Measurements from ENCODE around the gene EMILIN2. TPM values are rescaled to one million over a fixed set of nuclear protein-coding genes. Genes with fewer than 3 reads are reported as not detected.

Gene EMILIN2
- total RNA-seq, 1 donor from 2014 or later, result 51.5 TPM

GRCh38 chr18:2823202-2823601 lies 23.6 kb upstream of the EMILIN2 start:
- TF ChIP-seq CTCF (IDR thresholded peaks at IDR 0.05), result no peak
- ATAC-seq (no peak), DNase-seq (no peak)
- Histone ChIP-seq H3K4me1 (no peaks in the 10 kb centered on the region), H3K4me3 (no peak overlapping the region), H3K27ac (no peak overlapping the region), H3K36me3 (no peaks in the 10 kb centered on the region), H3K9me3 (peaks cover 4% of the 10 kb centered on the region), H3K27me3 (ENCODE audit: low read depth) (no peaks in the 10 kb centered on the region)
- intact Hi-C loops (cut with DNase I), result no loop called here

GRCh38 chr18:2823966-2824365 lies 22.8 kb upstream of the EMILIN2 start:
- Histone ChIP-seq H3K27me3 (ENCODE audit: low read depth) (no peaks in the 10 kb centered on the region), H3K4me3 (no peak overlapping the region), H3K4me1 (no peaks in the 10 kb centered on the region), H3K9me3 (no peaks in the 10 kb centered on the region), H3K27ac (no peak overlapping the region), H3K36me3 (no peaks in the 10 kb centered on the region)
- DNase-seq (no peak), ATAC-seq (no peak)
- no peak for TF ChIP-seq CTCF (IDR thresholded peaks at IDR 0.05)
- intact Hi-C loops (cut with DNase I), result no loop called here

- Histone ChIP-seq H3K36me3 (no peaks in the 10 kb centered on the region), H3K27ac (no peak overlapping the region), H3K9me3 (no peaks in the 10 kb centered on the region), H3K4me3 (no peak overlapping the region), H3K4me1 (no peaks in the 10 kb centered on the region), H3K27me3 (ENCODE audit: low read depth) (no peaks in the 10 kb centered on the region)
- ATAC-seq (no peak), DNase-seq (no peak)
- TF ChIP-seq CTCF (IDR thresholded peaks at IDR 0.05), result no peak
- intact Hi-C loops (cut with DNase I), result no loop called here
Observed at GRCh38 chr18:2824865-2825264, 21.9 kb upstream of the EMILIN2 start.

- DNase-seq, result no peak
- no peak for TF ChIP-seq CTCF (IDR thresholded peaks at IDR 0.05)
- Histone ChIP-seq H3K9me3 (no peaks in the 10 kb centered on the region), H3K4me1 (no peaks in the 10 kb centered on the region), H3K4me3 (no peak overlapping the region), H3K27me3 (ENCODE audit: low read depth) (no peaks in the 10 kb centered on the region), H3K36me3 (no peaks in the 10 kb centered on the region), H3K27ac (no peak overlapping the region)
- ATAC-seq, result no peak
- intact Hi-C loops (cut with DNase I), result no loop called here
Observed at GRCh38 chr18:2825613-2826175, 21.1 kb upstream of the EMILIN2 start.

- intact Hi-C loops (cut with DNase I), result no loop called here
- no peak for DNase-seq
Observed at GRCh38 chr18:2826581-2826980, 20.2 kb upstream of the EMILIN2 start.

More at GRCh38 chr18:2826581-2826980, 20.2 kb upstream of the EMILIN2 start:
- no peak overlapping the region for H3K27ac ChIP-seq
- H3K9me3 ChIP-seq, result no peaks in the 10 kb centered on the region
- H3K4me1 ChIP-seq, result no peaks in the 10 kb centered on the region
- no peaks in the 10 kb centered on the region for H3K27me3 ChIP-seq (ENCODE audit: low read depth)
- no peak for TF ChIP-seq CTCF (IDR thresholded peaks at IDR 0.05)
- no peak for ATAC-seq
- no peak overlapping the region for H3K4me3 ChIP-seq
- H3K36me3 ChIP-seq, result no peaks in the 10 kb centered on the region
